Upper lobe of left lung (tissue), 4 donors: ENCODE results near the gene UGT1A9.

Experiments
- CTCF ChIP-seq, 6 experiments: fragments of 450-650 bp in 4 of 6; fragments of 200-600 bp in 2 of 6; sonication (generic) in 2 of 6; IDR thresholded peaks; one replicate each; pipeline ENCODE4 v1.5.1; 2016 to 2019; ENCODE audit warnings: antibody characterized with exemption in 6 of 6
- EP300 ChIP-seq, 4 donors: sonication (generic); formaldehyde crosslinking; IDR thresholded peaks; one replicate each; pipeline ENCODE4 v1.5.1; 2017; ENCODE audit warnings: antibody characterized with exemption in 4 of 4, control low read depth in 2 of 4
- POLR2A ChIP-seq, 4 donors: fragments of 450-650 bp; IDR thresholded peaks; one replicate each; pipeline ENCODE4 v1.5.1; 2016 to 2017; ENCODE audit warnings: antibody characterized with exemption in 4 of 4, mild to moderate bottlenecking in 2 of 4

- TF ChIP-seq CTCF (IDR thresholded peaks at IDR 0.05): no peak
- no peak for TF ChIP-seq POLR2A (IDR thresholded peaks at IDR 0.05)
- no peak for TF ChIP-seq EP300 (IDR thresholded peaks at IDR 0.05)
These were observed 106.3 kb downstream of the UGT1A9 start, which contains the start of gene MROH2A for GRCh38 chr2:233778030-233778429.
